ENCODE results near the gene NTRK3. TPM values are rescaled to one million over a fixed set of nuclear protein-coding genes. Genes with fewer than 3 reads are reported as not detected.
A peak's percentile ranks its signal among the peaks of the same experiment; 100 is the strongest.

NTRK3 gene
- total RNA-seq, 1 donor from 2014 or later = not detected

- no peak for DNase-seq (ENCODE audit: low read depth)
- no peak overlapping the region for H3K4me3 ChIP-seq (ENCODE audit: low read depth, low read length)
- no peak for TF ChIP-seq CTCF (conservative IDR thresholded peaks at IDR 0.05; ENCODE audit: low read depth, low read length)
Observed at GRCh38 chr15:87829332-87830050, 427.0 kb downstream of the NTRK3 start.

DNA sequence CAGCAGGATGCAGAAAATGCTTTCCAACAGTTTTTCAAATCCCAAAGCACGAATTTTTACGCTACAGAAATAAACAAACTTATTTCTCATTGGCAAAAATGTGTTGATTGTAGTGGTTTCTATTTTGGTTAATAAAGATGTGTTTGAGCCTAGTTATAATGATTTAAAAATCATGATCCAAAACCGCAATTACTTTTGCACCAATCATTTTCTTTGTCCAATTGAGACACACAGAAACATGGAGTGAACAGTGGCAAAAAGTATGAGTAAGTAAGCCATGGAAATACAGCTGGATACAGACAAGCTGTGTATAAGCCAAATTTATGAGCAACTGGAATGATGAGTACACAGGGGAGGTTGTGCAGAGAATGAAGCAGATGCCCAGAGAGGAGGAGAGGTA lies 427.9 kb downstream of the NTRK3 start:
- no peak overlapping the region for H3K4me3 ChIP-seq (ENCODE audit: low read depth, low read length)
- DNase-seq (ENCODE audit: low read depth) = no peak
- TF ChIP-seq CTCF (conservative IDR thresholded peaks at IDR 0.05; ENCODE audit: low read depth, low read length) = no peak

DNA sequence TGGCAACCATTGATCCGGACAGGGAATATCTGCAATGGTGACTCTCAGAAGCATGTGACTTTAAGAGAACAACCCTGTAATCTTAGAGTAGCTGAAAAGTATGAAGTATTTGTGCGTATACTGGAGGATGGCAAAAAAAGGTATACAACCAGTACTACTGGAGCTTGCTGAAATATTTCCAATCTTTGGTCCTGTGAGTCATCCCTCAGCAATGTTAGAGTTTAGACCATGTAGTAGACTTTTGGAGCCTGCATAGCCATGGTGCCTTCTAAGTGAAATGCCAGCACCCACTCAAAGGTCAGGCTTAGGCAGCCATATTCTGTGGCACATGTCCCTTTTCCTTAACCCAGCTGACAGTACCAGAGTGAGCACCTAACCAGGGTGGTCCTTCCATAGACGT lies 429.4 kb downstream of the NTRK3 start:
- TF ChIP-seq CTCF (conservative IDR thresholded peaks at IDR 0.05; ENCODE audit: low read depth, low read length) = no peak
- no peak for DNase-seq (ENCODE audit: low read depth)

GRCh38 chr15:87826119-87826747 lies 430.3 kb downstream of the NTRK3 start:
- no peak for DNase-seq (ENCODE audit: low read depth)
- no peak for TF ChIP-seq CTCF (conservative IDR thresholded peaks at IDR 0.05; ENCODE audit: low read depth, low read length)
- no peak overlapping the region for H3K4me3 ChIP-seq (ENCODE audit: low read depth, low read length)

More for the DNA sequence above, 429.4 kb downstream of the NTRK3 start:
- H3K4me3 ChIP-seq (ENCODE audit: low read depth, low read length) = no peak overlapping the region

DNA sequence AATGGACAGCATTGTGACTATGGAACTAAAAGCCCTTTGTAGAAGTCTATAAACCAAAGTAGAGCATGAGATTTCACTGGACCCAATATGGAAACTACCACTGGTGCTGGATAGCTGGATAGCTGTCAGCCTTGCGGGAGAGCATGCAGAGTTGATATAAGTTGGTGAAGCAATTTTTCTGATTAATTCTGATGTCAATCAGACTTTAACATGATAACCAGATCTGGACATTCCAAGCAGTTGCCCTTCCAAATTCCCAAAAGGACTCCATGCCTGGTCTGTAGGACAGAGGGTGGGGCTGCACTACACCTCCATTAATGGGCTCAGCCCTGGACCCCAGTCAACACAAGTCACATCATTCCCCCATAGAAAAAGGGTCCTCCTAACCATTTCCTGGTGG lies 437.8 kb downstream of the NTRK3 start:
- TF ChIP-seq CTCF (conservative IDR thresholded peaks at IDR 0.05; ENCODE audit: low read depth, low read length) = no peak
- H3K4me3 ChIP-seq (ENCODE audit: low read depth, low read length) = no peak overlapping the region
- DNase-seq (ENCODE audit: low read depth) = no peak

GRCh38 chr15:87817553-87817952 lies 439.0 kb downstream of the NTRK3 start:
- no peak for DNase-seq (ENCODE audit: low read depth)
- TF ChIP-seq CTCF (conservative IDR thresholded peaks at IDR 0.05; ENCODE audit: low read depth, low read length) = peak; percentile 38
- no peak overlapping the region for H3K4me3 ChIP-seq (ENCODE audit: low read depth, low read length)

GRCh38 chr15:87816811-87817210 lies 439.7 kb downstream of the NTRK3 start:
- no peak for TF ChIP-seq CTCF (conservative IDR thresholded peaks at IDR 0.05; ENCODE audit: low read depth, low read length)
- H3K4me3 ChIP-seq (ENCODE audit: low read depth, low read length) = no peak overlapping the region
- peak; percentile 97 for DNase-seq (ENCODE audit: low read depth)

All from epithelial cell of proximal tubule (primary cell).